HG02870 (cell line): ENCODE measurements around the gene AVPI1.
"Not testable (repeated sequence)": the region's sequence is repeated elsewhere in the genome, so short reads cannot be mapped to it uniquely, and the experiment has no call there.

Experiments used
- ATAC-seq: cut with Tn5 transposase; IDR thresholded peaks from one replicate; pipeline ENCODE4 v1.9.1; 2021; ENCODE audit warnings: mild to moderate bottlenecking, moderate library complexity; ENCODE audit not compliant: unreplicated experiment

The AVPI1 gene

DNA sequence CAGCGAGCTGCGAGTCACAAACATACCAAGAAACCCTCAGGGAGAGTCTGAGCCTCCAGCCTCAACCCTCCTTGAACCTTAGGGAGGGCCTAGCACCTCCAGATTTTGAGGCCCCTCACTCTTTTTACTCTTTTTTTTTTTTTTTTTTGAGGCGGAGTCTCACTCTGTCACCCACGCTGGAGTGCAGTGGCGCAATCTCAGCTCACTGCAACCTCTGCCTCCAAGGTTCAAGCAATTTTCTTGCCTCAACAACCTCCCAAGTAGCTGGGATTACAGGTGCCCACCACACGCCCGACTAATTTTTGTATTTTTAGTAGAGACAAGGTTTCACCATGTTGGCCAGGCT, 2.7 kb downstream of the AVPI1 start:
- not testable (repeated sequence) for ATAC-seq

DNA sequence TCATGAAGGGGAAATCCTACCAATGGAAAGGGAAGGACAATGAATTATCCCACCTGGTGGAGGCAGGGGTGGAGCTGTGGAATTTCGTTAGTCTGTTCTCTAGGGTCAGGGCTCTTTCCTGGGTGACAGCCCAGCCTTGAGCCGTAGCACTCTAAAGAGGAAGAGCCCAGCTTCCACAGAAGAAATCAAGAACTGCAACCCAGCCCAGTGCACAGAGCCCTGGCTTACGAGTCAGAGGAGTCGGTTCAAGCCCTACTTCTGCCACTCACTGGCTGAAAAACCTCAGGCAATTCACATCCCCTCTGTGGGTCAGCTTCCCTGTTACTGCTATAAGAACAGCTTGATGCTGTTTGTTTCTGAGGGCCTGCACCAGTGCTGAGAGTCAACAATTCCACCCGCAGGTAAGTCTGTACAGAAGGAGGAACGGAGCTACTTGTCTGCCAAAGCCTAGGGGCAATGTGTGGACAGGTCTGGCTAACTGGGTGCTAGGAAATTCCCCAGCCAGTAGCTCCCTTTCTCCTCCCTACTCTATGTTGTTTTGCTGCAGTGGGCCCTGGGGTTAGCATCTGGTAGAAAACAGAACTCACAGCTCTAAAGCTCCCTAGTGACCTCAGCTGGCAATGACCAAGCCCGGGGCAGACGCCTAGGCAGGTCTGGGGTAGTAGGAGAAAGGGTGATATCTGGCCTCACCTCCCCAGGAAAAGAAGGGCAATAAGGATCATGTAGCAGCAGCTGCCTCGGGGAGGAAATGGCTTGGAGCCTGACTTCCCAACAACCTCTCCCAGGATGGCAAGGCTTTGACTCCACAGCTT, 3.3 kb downstream of the AVPI1 start:
- no peak for ATAC-seq

DNA sequence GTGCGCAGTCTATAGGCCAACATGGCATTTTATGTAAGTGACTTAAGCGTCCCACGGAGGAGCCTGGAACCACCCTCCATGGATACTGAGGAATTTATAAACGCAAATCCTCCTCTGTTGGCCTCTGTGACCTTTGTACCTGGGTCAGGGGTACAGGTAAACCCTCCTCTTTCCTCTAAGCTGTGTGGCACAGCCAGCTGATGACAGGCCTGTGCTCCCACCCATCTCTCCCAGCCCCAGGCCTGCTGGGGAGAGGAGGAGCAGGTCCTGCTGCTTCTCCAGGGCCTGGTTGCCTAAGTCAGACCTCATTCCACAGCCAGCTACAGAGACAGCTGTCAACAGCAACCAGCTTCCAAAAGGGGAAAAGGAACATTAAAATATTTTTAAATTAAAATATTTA, 5.0 kb downstream of the AVPI1 start:
- no peak for ATAC-seq

DNA sequence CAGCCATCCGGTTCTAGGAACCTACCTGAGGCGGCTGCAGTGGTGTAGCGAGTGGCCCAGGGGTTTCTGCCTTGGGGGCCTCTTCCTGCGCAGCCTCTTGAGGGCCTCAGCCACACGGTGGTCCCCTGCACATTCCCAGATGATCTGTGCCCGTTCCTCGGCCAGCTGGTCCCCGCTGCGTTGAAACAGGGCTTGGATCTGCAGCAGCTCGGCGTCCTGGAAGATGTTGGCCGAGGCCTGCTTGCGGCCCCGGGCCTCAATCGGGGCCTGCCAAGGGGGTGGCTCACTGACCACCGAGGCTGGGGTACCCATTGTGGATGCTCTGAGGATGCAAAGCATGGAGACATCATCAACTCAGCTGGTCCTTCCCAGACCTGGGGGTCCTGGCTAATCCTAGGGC, 7.4 kb downstream of the AVPI1 start:
- no peak for ATAC-seq

DNA sequence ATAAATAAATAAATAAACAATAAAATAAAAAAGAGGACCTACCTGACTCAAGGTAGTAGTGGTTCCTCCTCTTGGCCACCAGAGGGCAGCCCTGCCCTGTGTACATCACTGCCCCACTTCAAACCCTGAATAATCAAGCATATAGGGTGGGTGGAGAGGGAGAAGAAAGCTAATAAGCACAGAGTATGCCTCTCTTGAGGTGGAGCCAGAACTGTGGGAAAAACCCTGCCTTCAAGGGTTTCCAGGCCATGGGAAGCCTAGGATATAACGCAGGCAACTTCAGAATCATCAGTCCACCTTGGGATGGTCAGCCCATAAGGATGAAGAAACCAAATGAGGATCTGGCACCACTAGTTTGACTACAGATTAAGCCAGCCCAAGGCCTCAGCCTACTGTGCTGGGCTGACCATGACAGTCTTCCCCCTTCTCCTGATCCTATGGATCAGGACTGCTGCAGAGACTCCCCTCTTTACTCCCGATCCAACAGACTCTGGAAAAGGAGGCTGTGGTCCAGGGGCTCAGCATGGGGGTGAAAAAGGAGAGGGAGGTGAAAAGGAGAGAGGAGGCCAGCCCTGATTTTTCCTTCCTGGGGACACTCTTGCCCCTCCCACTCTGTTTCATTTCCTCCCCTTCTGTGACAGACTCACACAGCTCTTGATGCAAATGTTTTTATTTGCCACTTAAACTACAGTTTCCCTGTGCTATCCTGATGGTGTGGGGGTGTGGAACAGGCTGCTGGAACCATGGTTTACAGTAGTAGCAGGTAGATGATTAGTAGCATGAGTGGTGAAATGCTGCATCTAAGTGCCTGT, 10.1 kb downstream of the AVPI1 start:
- peak; percentile 59 for ATAC-seq

DNA sequence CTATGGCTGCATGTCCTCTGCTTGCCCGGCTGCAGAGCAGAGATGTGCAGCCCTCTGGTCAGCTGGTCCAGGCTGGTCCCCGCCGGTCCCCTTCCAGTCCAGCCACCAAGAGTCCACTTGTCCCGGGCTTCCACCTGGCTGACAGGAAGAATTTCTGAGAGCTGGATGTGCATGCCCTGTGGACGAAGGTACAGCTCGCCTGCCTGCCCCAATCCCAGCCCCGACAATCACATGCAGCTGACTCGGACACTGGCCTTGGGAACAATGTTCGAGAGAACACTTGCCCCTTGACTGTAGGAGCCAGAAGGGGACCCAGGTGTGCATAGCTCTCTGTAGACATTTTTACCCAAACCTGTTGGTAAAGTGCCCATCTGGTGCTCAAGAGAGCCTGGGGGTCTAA, 11.8 kb downstream of the AVPI1 start:
- ATAC-seq: no peak

DNA sequence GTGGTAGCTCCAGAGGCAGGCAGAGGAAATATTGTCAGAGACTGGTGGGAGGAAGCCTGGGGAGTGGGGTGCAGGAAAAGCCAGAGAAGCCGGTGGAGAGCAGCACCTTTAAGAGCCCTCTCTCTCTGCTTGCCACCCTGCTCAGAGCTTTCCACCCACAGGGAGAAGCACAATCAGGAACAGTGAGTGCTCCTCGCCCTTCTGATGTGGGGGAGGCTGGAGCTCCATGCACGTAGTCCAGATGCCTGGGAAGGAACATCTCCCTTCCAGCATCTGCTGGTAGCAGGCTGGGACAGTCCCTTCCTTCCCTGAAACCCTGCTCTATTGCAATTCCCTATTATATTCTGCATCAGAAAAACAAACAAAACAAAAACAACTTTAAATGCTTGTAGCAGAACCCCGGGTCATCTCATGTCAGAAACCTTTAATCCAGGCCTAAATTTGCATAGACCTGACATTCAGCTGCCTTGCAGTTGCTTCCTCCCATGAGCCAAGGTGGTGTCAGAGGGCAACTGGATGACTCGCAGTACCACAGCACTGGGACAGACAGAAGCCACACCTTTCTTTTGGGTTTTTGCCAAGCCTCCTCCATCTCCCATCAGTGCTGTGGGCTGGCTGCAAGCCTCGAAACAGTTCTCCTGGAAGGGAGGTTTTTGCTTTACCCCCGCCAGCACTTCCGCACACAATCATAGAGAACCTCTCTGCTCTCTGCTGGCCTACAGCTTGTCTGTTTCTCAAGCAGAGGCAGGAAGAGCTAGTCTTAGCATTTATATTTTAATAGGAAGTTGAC, 13.1 kb downstream of the AVPI1 start:
- no peak for ATAC-seq

DNA sequence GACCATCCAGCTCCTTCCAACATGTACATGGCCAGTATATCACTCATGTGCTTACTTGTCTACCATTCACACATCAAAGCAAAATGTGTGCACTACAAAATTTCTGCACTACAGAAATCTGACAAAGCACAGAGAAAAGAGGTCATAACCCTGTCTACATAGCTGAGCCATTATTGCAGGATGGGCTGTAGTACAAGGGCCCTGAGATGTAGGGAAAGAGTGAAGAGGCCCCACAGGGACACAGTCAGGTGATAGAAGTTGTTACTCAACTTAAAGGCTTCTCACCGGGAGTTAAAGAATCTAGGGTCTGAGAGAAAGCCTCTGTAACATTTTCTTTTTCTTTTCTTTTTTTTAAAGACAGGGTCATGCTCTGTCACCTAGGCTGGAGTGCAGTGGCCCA, 17.5 kb downstream of the AVPI1 start:
- no peak for ATAC-seq

DNA sequence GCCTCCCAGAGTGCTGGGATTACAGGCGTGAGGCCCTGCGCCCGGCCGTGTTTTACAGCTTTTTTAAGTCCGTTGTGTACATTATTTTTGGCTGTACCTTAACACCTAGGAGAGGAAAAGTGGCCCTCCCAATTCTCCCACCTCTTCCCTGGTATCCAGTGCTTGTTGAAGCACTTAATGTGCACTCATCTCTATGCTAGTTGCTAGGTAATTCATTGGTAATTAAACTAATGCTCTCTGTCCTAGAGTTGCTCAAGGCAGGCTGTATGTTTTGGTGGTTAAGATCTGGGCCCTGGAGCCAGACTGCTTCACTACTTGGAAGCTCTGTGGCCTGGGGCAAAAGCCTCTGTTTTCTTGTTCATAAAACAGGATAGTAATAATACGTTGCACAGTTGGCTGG, 19.6 kb downstream of the AVPI1 start:
- ATAC-seq: no peak

DNA sequence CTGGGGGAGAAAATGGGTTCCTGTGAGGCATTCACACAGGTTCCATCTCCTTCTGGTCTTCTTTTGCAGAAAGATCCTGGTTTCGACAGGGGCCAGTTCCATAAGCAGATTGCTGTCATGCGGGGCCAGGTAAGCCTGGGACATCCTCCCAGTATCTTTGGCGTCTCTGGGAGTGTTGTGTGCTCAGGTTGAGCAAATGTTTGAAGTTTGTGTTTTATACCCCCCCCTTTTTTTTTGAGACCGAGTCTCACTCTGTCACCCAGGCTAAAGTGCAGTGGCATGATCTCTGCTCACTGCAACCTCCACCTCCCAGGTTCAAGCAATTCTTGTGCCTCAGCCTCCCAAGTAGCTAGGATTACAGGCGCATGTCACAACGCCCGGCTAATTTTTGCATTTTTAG, 20.0 kb downstream of the AVPI1 start:
- ATAC-seq: no peak

DNA sequence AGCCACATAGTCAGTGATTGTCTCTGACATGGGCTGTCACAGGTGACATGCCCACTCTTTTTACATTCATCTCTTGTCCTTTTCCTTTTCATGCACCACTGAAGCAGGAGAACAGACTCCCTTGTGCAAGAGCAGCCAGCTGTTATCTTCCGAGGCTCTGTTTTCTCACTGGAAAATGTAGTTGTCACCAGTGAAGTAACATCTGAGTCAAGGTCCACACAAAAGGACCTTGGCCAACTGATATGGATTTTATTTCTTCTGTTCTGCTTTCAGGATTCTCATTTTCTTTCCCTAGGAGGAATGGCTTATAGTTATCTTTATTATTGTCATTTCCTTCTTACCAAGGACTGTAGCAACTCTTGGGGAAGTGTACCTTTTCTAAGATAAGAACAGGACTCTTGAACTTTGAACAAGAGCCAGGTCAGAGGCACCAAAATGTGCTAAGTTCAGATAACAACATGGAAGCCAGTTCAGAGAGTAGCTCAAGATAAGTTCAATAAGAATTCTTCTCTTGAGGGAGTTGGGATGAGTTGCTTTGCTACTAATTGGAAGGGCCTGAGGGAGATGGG, 22.7 kb downstream of the AVPI1 start:
- ATAC-seq: no peak

DNA sequence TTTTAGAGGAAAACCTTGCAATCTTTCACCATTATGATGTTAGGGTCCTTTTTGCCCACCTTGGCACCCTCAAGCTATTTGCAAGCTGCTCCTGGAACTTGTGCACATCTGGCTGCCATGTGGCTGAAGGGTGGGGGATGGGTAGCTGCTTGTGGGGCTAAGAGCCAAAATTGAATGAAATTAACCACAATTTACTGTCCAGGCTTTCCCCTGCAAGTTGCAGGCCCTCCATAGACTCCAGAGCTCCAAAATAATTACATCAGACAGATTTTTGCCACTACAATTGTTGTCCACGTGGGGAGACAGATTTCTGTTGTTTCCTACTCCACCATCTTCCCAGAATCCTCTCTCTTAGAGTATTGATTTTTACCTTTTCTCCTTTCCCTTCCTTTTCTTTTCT, 27.5 kb downstream of the AVPI1 start:
- ATAC-seq: no peak

DNA sequence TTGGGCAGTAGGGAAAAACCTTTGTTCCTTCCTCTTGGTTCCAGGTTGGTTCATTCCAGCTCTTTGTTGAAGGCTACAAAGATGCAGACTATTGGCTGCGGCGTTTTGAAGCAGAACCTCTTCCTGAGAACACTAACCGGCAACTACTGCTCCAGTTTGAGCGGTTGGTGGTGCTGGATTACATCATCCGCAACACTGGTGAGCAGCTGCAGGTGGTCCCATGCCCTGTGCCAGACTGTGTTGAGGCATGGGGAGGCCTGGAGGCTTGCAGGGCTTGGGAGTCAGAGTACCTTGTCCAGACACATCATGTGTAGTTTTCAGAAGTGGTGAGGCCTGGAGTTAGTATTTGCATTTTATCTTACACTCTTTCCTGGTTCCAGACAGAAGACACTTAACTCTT, 30.3 kb downstream of the AVPI1 start:
- ATAC-seq: no peak

DNA sequence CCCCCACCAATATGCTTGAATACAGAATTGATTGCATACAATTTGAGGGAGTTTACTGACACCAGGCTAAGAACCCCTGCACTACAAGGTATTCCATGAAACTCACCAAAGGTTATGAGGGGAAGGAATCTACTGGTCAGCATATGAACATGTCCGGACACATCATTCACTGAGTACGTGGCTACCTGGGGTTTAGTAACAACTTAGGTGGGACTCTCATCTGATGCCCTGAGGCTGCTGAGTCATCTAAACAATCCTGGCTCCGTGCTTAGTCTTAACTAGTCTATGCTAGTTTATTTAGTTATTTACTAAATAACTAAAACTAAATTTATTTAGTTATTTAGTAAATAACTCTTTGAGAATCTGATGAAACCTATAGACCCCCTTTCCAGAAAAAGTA, 35.3 kb downstream of the AVPI1 start:
- no peak for ATAC-seq

DNA sequence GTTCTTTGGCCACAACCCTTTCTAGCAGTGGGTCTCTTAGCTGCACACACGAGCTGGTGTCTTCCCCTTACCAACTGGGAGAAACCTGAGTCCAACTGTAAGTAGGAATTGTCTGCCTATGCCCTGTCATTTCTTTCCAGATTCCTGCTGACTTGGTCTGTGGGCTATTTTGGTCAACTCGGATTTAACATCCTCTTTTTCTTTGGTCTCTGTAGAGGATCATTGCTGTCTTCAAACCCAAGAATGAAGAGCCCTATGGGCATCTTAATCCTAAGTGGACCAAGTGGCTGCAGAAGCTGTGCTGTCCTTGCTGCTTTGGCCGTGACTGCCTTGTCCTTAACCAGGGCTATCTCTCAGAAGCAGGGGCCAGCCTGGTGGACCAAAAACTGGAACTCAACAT, 36.3 kb downstream of the AVPI1 start:
- no peak for ATAC-seq

DNA sequence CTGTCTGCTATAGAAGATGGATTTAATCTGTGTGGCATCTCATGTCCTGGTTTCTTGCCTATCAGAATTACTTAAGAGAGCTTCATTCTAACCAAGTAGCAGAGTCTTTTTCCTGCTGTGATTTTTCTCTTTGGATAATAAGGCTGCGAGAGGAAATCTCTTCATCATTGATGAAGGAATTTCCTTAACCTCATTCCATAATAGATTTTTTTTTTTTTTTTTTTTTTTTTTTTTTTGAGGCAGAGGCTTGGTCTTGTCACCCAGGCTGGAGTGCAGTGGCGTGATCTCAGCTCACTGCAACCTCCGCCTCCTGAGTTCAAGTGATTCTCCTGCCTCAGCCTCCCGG, 37.7 kb downstream of the AVPI1 start:
- not testable (repeated sequence) for ATAC-seq

DNA sequence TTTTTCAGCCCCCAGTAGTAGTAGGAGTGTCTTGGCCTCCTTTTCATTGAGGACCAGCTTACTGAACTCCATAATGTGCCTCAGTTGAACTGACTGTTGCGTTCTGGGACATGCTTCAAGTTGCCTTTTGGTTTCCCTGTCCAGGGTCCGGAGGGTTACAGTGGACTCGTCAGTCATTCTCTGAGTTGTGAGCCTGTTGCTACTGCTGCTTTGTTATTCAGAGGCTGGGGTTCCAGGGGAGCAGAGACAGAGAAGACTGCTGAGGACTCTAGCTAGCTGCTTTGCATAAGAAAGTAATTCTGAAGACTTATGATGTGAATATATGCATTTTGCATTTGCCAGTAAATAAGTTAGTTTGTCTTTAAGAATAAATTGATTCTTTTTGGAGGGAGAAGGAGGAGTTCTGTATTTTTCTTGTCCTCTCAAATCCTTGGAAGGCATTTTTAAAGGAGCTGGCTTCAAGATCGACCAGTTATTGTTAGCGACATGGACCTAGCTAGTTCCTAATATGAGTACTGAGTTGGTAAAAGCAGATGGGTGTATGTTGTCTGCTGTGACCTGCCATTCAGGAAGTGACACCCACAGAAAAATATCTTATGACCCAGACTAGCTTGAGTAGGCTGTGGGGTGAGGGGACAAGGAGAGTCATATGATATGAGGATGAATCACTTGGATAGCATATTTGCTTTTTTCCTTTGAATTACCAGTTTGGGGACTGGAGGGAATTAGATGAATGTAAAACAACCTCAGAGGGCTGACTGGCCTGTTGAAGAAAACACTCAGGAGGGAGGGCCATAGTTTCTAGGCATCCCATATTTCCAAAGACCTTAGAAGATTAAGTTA, 38.3 kb downstream of the AVPI1 start:
- ATAC-seq: peak; percentile 97

DNA sequence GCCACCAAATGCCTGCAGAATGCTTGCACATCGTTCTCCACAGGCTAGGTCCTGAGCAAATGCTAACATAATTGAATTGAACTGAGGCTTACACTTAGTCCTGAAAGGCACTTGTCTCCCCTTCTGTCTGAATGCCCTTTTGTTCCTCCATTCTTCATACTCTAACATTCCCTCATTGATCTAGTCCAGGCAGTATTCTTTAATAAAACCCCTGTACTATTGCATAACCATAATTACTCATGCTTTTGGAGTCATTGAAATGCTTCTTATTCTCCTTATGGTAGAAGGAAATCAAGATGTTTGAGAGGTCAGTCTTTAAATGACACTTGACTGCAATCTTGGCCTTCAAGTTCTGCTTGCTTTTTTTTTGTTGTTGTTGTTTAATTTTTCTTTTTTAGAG, 39.5 kb downstream of the AVPI1 start:
- no peak for ATAC-seq

DNA sequence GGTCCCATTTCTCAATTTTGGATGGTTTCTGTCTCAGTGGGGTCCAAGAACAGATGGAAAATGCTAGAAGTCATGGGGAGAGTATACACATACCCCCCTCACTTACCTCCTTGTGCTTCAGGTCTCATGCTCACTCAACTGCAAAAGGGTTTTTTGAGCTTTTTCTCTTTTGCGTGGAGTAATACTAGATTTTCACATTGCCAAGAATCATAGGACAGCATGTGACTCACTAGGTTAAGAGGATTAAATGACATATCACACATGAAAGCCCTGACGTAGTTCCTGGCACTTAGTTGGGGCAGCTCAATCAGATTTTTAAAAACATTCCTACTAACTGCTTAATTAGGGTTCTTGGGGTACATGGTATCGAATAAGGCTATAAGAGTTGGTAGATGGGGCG, 42.1 kb downstream of the AVPI1 start:
- ATAC-seq: no peak

DNA sequence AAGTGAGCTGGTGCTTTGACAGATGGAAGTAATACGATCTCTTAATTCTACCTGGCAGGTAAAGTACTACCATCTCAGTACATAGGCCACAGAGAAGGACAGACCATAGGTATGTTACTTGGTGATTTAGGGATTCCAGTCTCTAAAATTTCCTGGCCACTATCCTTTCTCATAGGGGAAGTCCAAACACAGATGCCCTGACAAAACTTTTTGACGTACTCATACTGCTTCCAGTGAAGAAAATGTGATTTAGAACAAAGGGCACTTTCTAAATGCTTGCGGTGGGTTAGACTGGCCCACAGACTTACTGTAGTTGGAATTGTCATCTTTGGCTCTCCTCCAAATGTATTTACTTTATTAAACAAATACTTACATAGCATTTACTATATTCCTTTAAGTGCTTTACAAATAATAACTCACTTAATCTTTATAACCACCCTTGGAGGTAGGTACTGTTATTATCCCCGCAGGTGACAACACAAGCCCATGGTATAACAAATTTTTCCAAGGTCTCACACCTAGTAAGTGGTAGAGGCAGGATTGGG, 43.5 kb downstream of the AVPI1 start:
- ATAC-seq: no peak
